HG03354 (cell line): Measurements from ENCODE around the gene ARL2BP.
"Not testable (repeated sequence)": the region's sequence is repeated elsewhere in the genome, so short reads cannot be mapped to it uniquely, and the experiment has no call there.

Experiments used
- ATAC-seq: cut with Tn5 transposase; IDR thresholded peaks from one replicate; pipeline ENCODE4 v1.9.1; 2021; ENCODE audit warnings: mild to moderate bottlenecking; ENCODE audit not compliant: unreplicated experiment, poor library complexity, severe bottlenecking

The ARL2BP gene

GRCh38 chr16:57244767-57245471 lies at the start of gene ARL2BP:
ARL2BP (plus strand) TSS chr16:57245259; CDS start chr16:57245368, 109 bp downstream.
- ATAC-seq, result peak; percentile 95

GRCh38 chr16:57196286-57196685 lies 48.8 kb upstream of the ARL2BP start:
- no peak for ATAC-seq

DNA sequence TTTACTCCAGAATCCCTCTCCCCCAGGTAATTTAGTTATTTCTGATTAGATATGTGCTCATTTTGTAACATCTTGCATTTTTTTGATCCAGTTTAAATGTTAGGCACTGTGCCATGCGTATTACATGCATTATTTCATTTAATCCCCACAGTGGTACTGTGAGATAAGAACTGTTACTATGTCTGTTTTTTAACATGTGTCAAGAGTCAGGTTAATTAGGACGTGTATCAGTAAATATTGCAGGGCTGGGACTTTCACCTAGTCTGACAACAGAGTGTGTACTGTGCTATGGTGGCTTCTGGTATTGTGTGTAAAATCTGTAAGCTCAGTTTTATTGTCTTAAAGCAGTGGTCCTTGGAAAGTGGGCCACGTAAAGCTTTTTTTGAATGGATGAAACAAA lies 48.3 kb upstream of the ARL2BP start:
- no peak for ATAC-seq

GRCh38 chr16:57200321-57200720 lies 44.7 kb upstream of the ARL2BP start:
- not testable (repeated sequence) for ATAC-seq

GRCh38 chr16:57200926-57201325 lies 44.1 kb upstream of the ARL2BP start:
- ATAC-seq, result not testable (repeated sequence)

DNA sequence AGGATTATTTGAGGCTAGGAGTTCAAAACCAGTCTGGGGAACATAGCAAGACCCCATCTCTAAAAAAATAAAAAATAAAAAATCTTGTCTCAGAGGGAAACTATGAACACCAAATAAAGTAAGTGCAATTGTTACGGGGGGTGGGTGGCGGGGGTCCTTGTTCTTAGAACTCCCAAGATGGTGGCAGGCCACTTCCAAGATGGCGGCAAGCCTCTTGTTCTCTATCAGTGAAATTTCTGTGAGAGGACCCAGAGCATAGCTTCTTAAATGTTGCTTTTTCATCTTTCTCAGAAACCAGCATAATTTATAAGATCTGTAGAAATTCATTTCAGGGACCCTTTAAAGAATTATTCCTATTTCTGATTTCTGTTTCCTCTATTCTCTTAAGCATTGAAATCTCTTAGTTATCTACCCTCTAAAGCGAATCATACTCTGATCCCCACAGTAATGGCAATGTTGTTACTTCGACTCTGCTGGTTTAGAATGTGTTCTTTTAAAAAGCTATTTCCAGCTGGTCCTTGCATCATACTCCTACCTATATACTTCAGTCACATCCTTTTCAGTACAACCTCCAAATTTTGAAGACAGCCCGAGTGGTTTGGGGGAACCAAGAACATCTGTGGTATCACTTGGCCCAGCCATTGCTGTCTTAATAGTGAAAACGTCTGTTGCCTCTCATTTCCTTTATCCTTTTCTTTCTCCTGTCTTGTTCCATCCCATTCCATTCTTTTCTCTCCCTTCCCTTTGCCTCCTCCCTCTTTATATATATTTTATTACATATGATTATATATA lies 42.8 kb upstream of the ARL2BP start:
- ATAC-seq, result no peak

- ATAC-seq, result no peak
Observed at GRCh38 chr16:57203451-57203850, 41.6 kb upstream of the ARL2BP start.

DNA sequence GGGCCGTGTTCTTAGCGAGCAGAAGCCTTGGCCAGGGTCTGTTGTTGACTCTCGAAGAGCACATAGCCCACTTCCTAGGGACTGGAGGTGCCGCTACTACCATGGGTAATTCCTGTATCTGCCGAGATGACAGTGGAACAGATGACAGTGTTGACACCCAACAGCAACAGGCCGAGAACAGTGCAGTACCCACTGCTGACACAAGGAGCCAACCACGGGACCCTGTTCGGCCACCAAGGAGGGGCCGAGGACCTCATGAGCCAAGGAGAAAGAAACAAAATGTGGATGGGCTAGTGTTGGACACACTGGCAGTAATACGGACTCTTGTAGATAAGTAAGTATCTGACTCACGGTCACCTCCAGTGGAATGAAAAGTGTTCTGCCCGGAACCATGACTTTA lies 40.4 kb upstream of the ARL2BP start:
- ATAC-seq, result no peak

DNA sequence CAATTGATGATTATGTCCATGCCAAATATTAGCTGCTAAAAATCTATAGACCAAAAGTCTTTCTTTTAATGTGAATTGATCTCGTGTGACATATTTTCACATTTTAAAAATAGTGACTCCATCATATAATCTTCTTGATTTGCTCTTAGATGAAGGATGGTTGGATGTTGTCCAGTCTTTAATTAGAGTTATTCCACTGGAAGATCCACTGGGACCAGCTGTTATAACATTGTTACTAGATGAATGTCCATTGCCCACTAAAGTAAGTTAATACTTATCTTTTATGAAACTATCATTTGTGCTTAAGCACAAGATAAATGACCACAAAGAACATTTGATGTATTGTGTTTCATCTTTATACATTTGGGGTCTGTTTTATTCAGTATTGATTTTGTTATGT lies 36.1 kb upstream of the ARL2BP start:
- no peak for ATAC-seq

DNA sequence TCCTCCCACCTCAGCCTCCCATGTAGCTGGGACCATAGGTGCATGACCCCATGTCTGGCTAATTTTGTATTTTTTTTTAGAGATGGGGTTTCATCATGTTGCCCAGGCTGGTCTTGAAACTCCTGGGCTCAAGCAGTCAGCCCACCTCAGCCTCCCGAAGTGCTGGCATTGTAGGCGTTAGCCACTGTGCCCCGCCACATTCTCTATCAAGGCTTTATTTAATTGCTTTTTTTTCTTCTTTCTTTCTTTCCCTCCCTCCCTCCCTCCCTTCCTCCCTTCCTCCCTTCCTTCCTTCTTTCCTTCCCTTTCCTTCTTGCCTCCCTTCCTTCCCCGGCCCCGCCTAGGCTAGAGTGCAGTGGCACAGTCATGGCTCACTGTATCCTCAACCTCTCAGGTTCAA lies 35.3 kb upstream of the ARL2BP start:
- no peak for ATAC-seq

- no peak for ATAC-seq
Observed at GRCh38 chr16:57213462-57213861, 31.6 kb upstream of the ARL2BP start.

DNA sequence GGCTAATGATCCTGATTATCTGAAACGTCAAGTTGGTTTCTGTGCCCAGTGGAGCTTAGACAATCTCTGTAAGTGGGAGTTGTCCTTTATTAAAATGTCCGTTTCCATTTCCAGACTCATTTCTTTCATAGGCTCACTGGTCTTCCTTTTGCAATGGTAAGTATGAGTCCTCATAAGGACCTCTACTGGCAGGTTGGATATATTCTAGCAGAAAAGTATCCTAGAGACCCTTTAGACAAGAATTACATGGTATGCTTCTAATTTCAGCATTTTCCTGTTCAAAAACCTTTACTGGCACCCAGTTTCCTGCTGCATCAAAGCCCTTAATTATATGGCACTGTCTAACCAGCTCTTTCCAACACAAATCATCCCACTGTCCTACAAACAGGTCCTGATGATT lies 28.1 kb upstream of the ARL2BP start:
- ATAC-seq, result no peak

DNA sequence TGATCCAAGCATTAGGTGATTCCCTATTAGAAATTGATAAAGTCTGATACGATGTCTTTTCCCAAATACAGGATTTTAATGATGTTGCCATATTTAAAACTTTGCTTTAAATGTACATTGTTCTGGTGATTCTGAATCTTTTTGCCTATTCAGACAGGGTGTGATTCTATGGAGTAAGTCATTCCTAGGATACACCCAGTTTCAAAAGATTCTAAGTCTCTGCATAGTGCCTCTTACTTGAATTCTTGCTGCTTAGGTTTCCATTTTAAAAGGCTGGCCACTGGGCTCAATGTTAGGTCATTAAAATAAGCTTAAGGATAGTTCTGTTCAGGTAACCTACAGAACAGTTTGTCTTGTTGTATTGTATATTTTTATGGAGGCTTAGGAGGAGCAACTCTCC lies 22.0 kb upstream of the ARL2BP start:
- ATAC-seq, result no peak

DNA sequence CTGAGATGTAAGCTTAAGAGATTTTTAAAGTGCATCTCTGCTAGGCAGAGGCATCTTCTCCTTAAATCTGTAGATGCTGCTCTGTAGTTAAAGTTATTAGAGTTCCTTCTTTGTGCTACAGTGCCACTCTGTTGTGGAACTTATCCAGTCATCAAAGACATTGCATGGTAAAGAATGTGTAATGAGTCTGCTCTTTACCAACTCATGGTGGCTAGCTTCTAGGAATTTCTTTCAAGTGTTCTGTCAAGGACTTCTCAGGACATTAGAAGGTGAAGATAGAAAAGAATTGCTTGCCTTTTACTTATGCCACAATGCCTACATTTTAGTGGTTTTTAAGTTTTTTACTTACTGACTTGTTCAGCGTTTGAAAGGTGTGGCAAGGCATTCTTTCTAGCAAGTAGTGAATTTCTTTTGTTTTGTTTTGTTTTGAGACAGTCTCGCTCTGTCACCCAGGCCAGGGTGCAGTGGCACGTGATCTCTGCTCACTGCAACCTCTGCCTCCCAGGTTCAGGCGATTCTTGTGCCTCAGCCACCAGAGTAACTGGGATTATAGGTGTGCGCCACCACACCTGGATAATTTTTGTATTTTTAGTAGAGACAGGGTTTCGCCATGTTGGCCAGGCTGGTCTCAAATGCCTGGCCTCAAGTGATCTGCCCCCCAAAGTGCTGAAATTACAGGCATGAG lies 20.3 kb upstream of the ARL2BP start:
- ATAC-seq, result no peak

- ATAC-seq, result no peak
Observed at GRCh38 chr16:57225978-57226377, 19.1 kb upstream of the ARL2BP start.

DNA sequence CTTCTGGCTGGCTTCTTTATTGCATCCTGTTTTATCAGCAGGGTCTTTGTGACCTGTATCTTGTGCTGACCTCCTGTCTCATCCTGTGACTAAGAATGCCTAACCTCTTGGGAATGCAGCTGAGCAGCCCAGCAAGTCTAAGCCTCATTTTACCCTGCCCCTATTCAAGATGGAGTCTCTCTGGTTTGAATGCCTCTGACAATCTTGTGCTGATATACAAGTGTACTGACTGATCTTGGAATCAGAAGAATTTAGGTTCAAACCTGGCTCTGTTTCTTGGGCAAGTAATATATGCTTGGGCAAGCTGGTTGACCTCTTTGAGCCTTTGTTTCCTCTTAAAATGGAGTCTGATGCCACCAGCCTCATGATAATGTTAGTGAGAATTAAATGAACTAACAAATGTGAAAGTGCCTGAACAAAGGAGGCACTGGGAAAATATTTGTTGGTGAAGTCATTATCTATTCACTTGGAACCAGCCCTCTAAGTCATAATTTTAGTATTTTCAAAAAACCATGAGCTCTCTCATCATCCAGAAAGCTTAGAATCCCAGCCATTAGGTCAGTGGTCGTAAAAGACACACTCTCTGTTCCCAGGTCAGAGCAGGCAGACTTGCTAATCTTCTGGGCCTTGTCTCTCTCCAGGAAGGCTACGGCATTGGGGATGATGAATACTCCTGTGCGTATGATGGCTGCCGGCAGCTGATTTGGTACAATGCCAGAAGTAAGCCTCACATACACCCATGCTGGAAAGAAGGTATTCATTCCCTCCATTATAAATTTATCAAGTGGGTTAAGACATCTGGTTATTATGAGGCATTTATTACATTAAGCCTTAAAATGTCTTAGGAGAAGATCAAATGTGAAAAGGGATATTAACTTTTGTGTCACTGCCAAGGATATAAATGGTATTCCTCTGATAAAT lies 18.1 kb upstream of the ARL2BP start:
- no peak for ATAC-seq

DNA sequence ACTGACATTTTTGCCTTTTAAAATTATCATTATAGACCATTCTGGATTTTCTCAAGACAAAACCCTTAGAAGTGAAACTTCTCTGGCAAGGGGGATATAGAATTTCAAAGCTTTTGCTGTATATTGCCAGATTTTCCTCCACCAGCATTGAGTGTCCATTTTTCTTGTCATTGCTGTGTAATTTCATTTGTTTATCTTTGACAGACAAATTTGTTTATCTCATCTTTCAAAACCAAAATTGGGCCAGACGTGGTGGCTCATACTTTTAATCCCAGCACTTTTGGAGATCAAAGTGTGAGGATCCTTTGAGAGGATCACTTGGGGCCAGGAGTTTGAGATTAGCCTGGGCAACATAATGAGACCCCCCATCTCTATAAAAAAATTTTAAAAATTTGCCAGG lies 16.0 kb upstream of the ARL2BP start:
- no peak for ATAC-seq

GRCh38 chr16:57231821-57232350 lies 13.2 kb upstream of the ARL2BP start:
- ATAC-seq, result no peak

DNA sequence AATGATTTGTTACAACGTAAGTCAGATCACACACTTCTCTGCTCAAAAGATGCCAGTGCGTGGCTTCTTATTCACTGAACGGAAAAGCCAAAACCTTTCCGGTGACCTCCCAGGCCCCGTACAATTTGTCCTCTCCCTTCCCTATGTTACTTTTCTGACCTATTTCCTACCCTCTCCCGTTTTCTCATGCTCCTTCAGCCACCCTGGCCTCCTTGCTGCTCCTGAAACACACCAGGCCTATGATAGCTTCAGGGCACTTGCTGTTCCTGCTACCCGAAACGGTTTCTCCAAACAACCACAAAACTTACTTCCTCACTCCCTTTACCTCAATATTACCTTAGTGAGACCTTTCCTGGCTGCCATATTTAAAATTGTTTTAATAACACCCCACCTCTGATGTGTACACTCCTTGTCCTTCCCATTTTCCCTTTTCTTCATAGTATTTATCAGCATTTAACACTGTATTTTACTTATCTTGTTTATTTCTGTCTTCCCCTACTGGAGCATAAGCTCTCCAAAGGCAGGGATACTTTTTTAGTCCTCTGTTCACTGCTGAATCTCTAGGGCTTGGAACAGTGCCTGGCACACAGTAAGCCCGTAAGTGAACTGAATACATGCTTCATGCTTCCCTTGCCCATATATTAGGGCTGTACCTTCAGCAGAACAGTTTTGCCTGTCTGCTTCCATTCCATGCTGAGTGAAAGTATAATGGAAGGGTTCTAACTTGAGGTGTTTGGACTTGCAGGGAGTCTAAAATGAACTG lies 10.9 kb upstream of the ARL2BP start:
- ATAC-seq, result no peak
